BLaER1 (cell line): ENCODE results near the gene HECW1.
"Not testable (repeated sequence)": the region's sequence is repeated elsewhere in the genome, so short reads cannot be mapped to it uniquely, and the experiment has no call there.

Experiments used
- H3K27ac ChIP-seq: shearing (Covaris generic); formaldehyde crosslinking; 2 replicates; pipeline ENCODE4 v1.8.1; 2022
- H3K27me3 ChIP-seq: shearing (Covaris generic); formaldehyde crosslinking; 2 replicates; pipeline ENCODE4 v1.8.1; 2022
- H3K36me3 ChIP-seq: shearing (Covaris generic); formaldehyde crosslinking; 2 replicates; pipeline ENCODE4 v1.8.1; 2022
- H3K4me1 ChIP-seq: shearing (Covaris generic); formaldehyde crosslinking; 2 replicates; pipeline ENCODE4 v1.8.1; 2022
- H3K4me2 ChIP-seq: shearing (Covaris generic); formaldehyde crosslinking; 2 replicates; pipeline ENCODE4 v1.8.1; 2022
- H3K4me3 ChIP-seq: shearing (Covaris generic); formaldehyde crosslinking; 2 replicates; pipeline ENCODE4 v1.8.1; 2022
- H3K9ac ChIP-seq: shearing (Covaris generic); formaldehyde crosslinking; 2 replicates; pipeline ENCODE4 v1.8.1; 2022
- H3K9me3 ChIP-seq: shearing (Covaris generic); formaldehyde crosslinking; 2 replicates; pipeline ENCODE4 v1.8.1; 2022
- H4K20me1 ChIP-seq: shearing (Covaris generic); formaldehyde crosslinking; 2 replicates; pipeline ENCODE4 v1.8.1; 2022
- Cebpa-rat ChIP-seq: shearing (Covaris generic); IDR thresholded peaks from 2 replicates; pipeline ENCODE4 v1.8.1; 2022

The HECW1 gene

DNA sequence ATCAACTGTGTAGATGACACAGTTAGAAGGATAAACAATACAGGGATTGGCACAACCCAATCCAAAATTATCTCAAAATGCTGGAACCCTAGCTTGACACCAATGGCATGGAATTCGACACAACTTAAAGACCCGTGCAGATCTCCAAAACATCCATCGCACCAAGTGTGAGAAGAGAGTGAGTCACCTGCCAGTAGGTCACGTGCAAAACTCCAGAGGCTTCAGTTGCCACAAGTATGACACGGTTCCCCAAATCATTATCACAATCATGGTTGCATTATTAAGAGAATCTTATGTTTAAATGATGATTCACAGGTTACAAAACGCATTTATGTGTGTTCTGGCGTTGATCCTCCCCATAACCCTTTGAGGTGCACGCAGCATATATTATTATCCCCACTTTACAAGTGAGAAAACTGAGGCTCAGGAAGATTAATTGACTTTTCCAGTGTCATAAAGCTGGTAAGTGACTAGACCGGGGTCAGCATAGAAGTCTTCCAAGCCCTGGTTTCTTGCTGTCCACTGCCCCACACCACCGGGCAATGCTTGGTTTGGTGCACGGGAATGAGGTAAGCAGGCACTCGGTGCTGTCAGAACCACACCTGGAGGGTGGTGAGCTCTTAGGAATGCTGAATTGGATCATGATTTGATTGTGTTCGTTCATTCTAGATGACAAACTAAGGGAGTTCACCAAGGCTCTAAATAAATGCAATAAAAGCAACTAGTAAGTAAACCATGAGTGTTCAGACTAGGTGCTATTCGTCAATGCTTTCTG, 446.9 kb downstream of the HECW1 start:
- Histone ChIP-seq H3K4me1 (no peaks in the 10 kb centered on the region), H3K4me2 (no peak overlapping the region), H3K4me3 (no peak overlapping the region), H4K20me1 (no peaks in the 10 kb centered on the region), H3K27ac (no peak overlapping the region), H3K36me3 (peaks cover 5% of the 10 kb centered on the region), H3K9me3 (no peaks in the 10 kb centered on the region), H3K9ac (no peak overlapping the region), H3K27me3 (no peaks in the 10 kb centered on the region)
- TF ChIP-seq Cebpa-rat: no peak

DNA sequence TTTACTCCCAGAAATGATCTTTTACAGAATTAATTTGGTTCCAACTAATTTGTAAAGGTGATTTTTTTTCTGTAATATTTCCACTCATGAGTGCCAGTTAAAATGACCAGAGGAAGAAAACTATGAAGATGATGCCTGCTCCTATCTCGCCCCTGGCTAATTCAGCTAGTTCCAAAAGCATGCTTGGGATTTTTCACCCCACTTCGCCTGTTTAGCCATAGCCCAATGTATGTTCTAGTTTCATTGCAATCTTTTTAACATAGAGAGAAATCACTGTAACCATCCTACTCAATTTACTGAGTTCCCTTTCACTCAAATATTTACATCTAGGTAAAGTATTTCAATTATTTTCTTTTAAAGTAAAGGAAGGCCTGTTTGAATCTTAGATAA, 447.5 kb downstream of the HECW1 start:
- no peaks in the 10 kb centered on the region for H4K20me1 ChIP-seq
- TF ChIP-seq Cebpa-rat: no peak
- no peaks in the 10 kb centered on the region; the same call in 1 of the 2 replicates for H3K36me3 ChIP-seq
- no peaks in the 10 kb centered on the region for H3K9me3 ChIP-seq
- H3K4me1 ChIP-seq: no peaks in the 10 kb centered on the region
- no peaks in the 10 kb centered on the region for H3K27me3 ChIP-seq
- no peak overlapping the region for H3K27ac ChIP-seq
- no peak overlapping the region for H3K4me3 ChIP-seq
- H3K4me2 ChIP-seq: no peak overlapping the region
- no peak overlapping the region for H3K9ac ChIP-seq

DNA sequence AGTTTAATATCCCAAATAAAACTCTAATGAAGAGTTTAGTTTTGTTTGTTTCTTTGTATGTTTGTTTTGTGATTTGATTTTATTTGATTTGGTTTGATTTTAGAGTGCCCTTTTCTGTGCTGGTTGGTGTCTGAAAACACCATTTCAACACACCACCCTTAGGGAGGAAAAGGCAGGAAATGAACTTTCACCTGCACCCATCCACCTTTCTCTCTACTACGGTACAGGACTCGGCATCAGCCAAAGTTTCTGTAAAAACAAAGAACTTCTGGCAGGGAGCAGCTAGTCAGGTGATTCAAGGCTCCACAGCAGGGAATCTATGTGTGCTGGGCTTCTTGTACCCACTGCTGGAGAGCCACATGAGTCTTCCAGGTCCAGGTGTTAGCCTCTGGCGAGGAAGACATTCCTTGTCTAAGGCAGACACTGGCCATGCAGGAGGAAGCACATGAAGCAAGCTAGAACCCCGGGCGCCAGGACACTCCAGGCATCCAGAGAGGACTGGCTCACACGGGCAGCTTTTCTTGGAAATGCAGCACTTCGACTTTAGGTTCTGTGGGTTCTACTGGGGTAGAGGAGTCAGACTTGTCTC, 448.4 kb downstream of the HECW1 start:
- Histone ChIP-seq H3K27ac (no peak overlapping the region), H3K4me1 (no peaks in the 10 kb centered on the region), H3K4me3 (no peak overlapping the region), H3K9ac (no peak overlapping the region), H3K9me3 (no peaks in the 10 kb centered on the region), H3K4me2 (no peak overlapping the region), H3K27me3 (no peaks in the 10 kb centered on the region), H4K20me1 (no peaks in the 10 kb centered on the region), H3K36me3 (no peaks in the 10 kb centered on the region; the same call in 1 of the 2 replicates)
- TF ChIP-seq Cebpa-rat: no peak

DNA sequence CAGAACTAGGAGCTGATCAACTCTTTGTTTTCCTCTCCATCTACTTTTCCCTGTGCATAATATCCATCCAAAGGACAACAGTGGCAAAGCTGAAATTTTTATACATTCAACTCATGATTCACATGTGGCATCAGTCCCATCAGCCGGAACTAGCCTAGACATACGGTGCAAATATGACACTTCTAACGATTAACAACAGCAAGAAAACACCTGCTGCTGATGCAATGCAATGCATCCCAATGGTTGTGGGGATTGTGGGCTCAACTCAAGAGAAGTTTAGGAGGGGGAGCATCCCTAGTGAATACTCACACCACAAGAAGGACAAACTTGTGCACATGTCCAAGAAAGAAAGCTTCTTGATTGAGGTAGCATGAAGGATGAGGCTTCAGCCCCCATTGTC, 449.9 kb downstream of the HECW1 start:
- no peak overlapping the region for H3K27ac ChIP-seq
- H3K9me3 ChIP-seq: no peaks in the 10 kb centered on the region
- H3K9ac ChIP-seq: no peak overlapping the region
- H3K4me2 ChIP-seq: no peak overlapping the region
- no peak overlapping the region for H3K4me3 ChIP-seq
- H3K36me3 ChIP-seq: no peaks in the 10 kb centered on the region
- no peaks in the 10 kb centered on the region for H3K4me1 ChIP-seq
- no peaks in the 10 kb centered on the region for H3K27me3 ChIP-seq
- TF ChIP-seq Cebpa-rat: no peak
- no peaks in the 10 kb centered on the region for H4K20me1 ChIP-seq

DNA sequence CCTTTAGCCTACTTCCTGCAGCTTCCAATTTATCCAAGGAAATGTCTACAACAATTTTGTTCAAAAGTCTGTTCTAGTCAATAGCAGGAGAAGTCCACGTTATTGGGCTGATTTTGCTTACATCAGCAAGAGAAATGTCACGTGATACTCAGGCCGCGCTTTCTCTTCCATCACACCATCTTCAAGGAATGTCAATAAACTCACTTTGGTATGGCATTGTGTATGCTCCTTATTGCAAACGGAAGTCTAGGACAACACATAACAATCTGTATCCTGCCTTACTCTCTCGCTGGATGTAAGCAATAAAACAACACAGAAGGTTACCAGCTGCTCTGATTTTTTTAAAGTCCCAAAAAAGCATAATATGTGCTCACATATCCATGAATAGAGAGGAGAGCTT, 453.3 kb downstream of the HECW1 start:
- Histone ChIP-seq H4K20me1 (no peaks in the 10 kb centered on the region), H3K9me3 (no peaks in the 10 kb centered on the region), H3K9ac (no peak overlapping the region), H3K36me3 (no peaks in the 10 kb centered on the region), H3K4me3 (no peak overlapping the region), H3K4me1 (no peaks in the 10 kb centered on the region), H3K27ac (no peak overlapping the region), H3K27me3 (no peaks in the 10 kb centered on the region), H3K4me2 (no peak overlapping the region)
- no peak for TF ChIP-seq Cebpa-rat

DNA sequence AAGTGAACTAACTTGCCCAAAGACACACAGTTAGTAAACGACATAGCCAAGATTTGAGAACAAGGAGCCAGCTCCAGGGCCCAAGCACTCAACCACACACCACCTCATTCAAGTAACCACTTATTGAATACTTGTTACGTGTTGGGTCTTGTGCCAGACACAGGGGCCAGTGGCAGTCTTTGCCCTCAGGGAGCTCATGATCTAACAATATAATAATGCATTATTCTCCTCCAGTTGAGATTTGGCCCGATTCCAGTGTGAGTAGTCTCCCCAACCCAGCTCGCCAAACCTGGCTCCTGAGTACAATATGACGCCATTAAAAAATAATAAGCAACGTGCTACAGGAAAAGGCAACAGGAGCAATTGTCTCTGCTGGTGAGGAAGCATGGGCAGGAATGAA, 456.1 kb downstream of the HECW1 start:
- H3K4me2 ChIP-seq: no peak overlapping the region
- peaks cover 7% of the 10 kb centered on the region for H3K4me1 ChIP-seq
- no peaks in the 10 kb centered on the region for H3K9me3 ChIP-seq
- H3K9ac ChIP-seq: no peak overlapping the region
- no peak overlapping the region for H3K4me3 ChIP-seq
- no peak for TF ChIP-seq Cebpa-rat
- no peak overlapping the region for H3K27ac ChIP-seq
- no peaks in the 10 kb centered on the region for H3K27me3 ChIP-seq
- H4K20me1 ChIP-seq: no peaks in the 10 kb centered on the region
- no peaks in the 10 kb centered on the region for H3K36me3 ChIP-seq

DNA sequence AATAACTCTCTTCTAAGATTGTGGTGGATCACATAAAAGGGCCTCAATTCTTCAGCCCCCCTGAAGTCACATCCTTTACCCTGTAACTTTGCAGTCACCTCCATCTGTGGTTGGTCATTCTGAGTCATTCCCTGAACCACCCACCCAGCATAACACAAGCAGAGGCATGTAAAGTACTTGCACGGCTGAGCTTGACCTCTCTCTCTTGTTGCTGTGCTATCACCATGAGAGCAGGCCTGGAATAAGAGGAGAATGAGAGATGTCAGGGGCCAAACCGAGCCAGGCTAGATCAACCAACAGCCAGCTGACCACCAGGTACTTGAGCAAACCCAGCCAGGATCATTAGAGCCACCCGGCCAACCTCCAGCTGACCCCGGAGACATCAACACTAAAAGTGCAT, 457.0 kb downstream of the HECW1 start:
- H3K27ac ChIP-seq: no peak overlapping the region
- H3K9ac ChIP-seq: no peak overlapping the region
- no peaks in the 10 kb centered on the region for H4K20me1 ChIP-seq
- H3K9me3 ChIP-seq: no peaks in the 10 kb centered on the region
- no peaks in the 10 kb centered on the region for H3K27me3 ChIP-seq
- no peak overlapping the region for H3K4me3 ChIP-seq
- no peak overlapping the region for H3K4me2 ChIP-seq
- H3K36me3 ChIP-seq: no peaks in the 10 kb centered on the region
- TF ChIP-seq Cebpa-rat: no peak
- peaks cover 7% of the 10 kb centered on the region for H3K4me1 ChIP-seq

DNA sequence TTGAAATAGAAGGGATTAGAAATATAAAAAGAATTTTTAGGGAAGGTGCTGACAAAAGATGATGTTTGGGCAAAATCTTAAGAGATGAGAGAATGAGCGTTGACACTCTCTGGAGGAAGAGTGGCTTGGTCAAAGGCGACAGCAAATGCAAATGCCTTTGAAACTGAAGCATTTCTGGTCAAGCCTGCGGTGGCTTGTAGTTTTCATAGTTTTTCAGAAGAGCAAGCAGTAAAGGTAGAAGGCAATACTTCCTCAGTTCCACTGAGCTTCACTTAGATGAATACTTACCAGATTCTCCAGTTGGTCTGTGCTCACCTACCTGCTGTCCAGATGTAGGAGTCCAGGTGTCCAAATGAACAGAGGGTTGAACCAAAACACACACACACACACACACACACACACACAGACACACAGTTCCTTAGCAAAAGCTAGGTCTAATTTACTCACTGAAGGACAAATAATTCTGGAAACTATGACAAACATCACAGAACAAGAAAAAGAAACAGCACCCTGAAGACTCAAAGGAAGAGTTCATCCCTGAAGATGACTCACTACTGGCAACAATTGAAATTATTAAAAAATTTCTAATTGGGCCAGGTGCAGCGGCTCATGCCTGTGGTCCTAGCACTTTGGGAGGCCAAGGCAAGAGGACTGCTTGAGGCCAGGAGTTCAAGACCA, 458.4 kb downstream of the HECW1 start:
- no peak overlapping the region for H3K27ac ChIP-seq
- no peak for TF ChIP-seq Cebpa-rat

DNA sequence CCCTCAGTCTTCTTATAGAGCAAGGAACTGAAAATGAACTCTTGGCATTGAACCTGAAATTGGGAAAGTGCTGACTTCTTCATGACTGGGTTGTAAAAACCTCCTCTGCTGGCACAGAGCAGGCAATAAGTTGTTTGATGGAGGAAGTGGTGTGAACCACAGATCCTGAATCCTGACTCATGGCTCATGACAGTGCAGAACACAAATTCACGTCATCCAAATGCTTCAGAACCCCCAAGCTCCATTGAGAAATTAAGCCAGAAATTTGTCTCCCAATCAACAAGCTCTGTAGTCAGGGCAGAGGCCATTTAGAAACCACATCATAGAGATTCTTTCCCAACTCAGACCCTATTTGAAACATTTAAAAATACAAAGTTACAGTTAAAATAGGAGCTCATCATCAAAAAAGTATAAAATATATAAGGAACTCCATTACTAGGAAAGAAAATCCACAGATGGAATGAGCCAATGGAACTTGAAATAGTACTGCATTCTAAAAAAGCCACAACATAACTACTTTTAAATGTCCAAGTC, 460.1 kb downstream of the HECW1 start:
- TF ChIP-seq Cebpa-rat: no peak
- H3K9me3 ChIP-seq: no peaks in the 10 kb centered on the region

More for the DNA sequence above, 458.4 kb downstream of the HECW1 start:
- Histone ChIP-seq H4K20me1 (no peaks in the 10 kb centered on the region), H3K9me3 (no peaks in the 10 kb centered on the region), H3K27me3 (no peaks in the 10 kb centered on the region), H3K4me3 (no peak overlapping the region), H3K4me1 (peaks cover 7% of the 10 kb centered on the region), H3K4me2 (no peak overlapping the region), H3K9ac (no peak overlapping the region), H3K36me3 (no peaks in the 10 kb centered on the region)

DNA sequence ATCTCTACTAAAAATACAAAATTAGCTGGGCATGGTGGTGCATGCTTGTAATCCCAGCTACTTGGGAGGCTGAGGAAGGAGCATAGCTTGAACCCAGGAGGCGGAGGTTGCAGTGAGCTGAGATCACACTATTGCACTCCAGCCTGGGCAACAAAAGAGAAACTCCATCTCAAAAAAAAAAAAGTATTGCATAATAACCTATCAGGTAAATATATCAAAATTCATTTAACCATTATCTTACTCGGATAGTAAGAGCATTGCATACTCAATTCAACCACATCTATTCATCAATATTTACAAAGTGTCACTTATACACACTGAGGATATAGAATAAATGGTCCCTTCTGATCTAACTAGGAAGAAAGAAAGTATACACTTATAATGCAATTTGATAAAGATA, 461.4 kb downstream of the HECW1 start:
- not testable (repeated sequence) for H4K20me1 ChIP-seq, H3K27ac ChIP-seq, H3K9ac ChIP-seq, H3K4me3 ChIP-seq, H3K36me3 ChIP-seq, H3K4me2 ChIP-seq, H3K9me3 ChIP-seq, H3K27me3 ChIP-seq
- peaks cover 21% of the 10 kb centered on the region for H3K4me1 ChIP-seq

More for the DNA sequence above, 460.1 kb downstream of the HECW1 start:
- H3K9ac ChIP-seq: no peak overlapping the region
- no peaks in the 10 kb centered on the region for H3K36me3 ChIP-seq
- H3K4me1 ChIP-seq: peaks cover 16% of the 10 kb centered on the region
- H3K4me2 ChIP-seq: no peak overlapping the region
- no peaks in the 10 kb centered on the region for H3K27me3 ChIP-seq
- H3K4me3 ChIP-seq: no peak overlapping the region
- H3K27ac ChIP-seq: no peak overlapping the region
- H4K20me1 ChIP-seq: no peaks in the 10 kb centered on the region
